ENCODE measurements around the gene SULT4A1.

GRCh38 chr22:43845981-43846380 lies 16.3 kb downstream of the SULT4A1 start:
- TF ChIP-seq EP300 (IDR thresholded peaks at IDR 0.05) (no peak), POLR2A (IDR thresholded peaks at IDR 0.05) (no peak), CTCF (IDR thresholded peaks at IDR 0.05) (no peak), POLR2AphosphoS5 (IDR thresholded peaks at IDR 0.05) (no peak)
